Gastrocnemius medialis (tissue), 4 donors: ENCODE data around the gene LRSAM1. TPM values are rescaled to one million over a fixed set of nuclear protein-coding genes. Genes with fewer than 3 reads are reported as not detected.
A peak's percentile ranks its signal among the peaks of the same experiment; 100 is the strongest.

Experiments
- ATAC-seq, 2 donors: fragments of 150-250 bp; one replicate each; pipeline ENCODE4 v1.9.1; 2016
- DNase-seq, 2 donors: peaks; one replicate each; pipeline ENCODE4 v3.0.0-alpha.2; 2019
- H3K27ac ChIP-seq, 4 donors: fragments of 200-600 bp; sonication (generic); 1 replicate in 1 of 4; 2 replicates in 3 of 4; pipeline ENCODE4 v1.5.1; 2016 to 2018; ENCODE audit warnings: mild to moderate bottlenecking in 2 of 4, moderate library complexity in 1 of 4
- H3K27me3 ChIP-seq, 3 donors: fragments of 200-600 bp; sonication (generic) in 2 of 3; 1 replicate in 1 of 3; 2 replicates in 2 of 3; pipeline versions ENCODE4 v1.5.1 to v1.6.0; 2016 to 2019; ENCODE audit warnings: mild to moderate bottlenecking in 1 of 3, moderate library complexity in 1 of 3
- H3K36me3 ChIP-seq, 2 donors: fragments of 200-600 bp; sonication (generic) in 1 of 2; one replicate each; pipeline ENCODE4 v1.5.1; 2017 to 2018
- H3K4me1 ChIP-seq, 2 donors: fragments of 200-600 bp; sonication (generic) in 1 of 2; one replicate each; pipeline ENCODE4 v1.5.1; 2016 to 2017; ENCODE audit warnings: mild to moderate bottlenecking in 2 of 2
- H3K4me3 ChIP-seq, 4 donors: fragments of 200-600 bp; sonication (generic) in 3 of 4; 1 replicate in 1 of 4; 2 replicates in 3 of 4; pipeline ENCODE4 v1.5.1; 2016 to 2019; ENCODE audit warnings: mild to moderate bottlenecking in 2 of 4
- H3K9me3 ChIP-seq, 3 donors: fragments of 200-600 bp; sonication (generic) in 2 of 3; 1 replicate in 1 of 3; 2 replicates in 2 of 3; pipeline ENCODE4 v1.5.1; 2016 to 2019
- POLR2A ChIP-seq, 2 donors: fragments of 450-650 bp; IDR thresholded peaks; one replicate each; pipeline ENCODE4 v1.6.1; 2017; ENCODE audit warnings: antibody characterized with exemption in 2 of 2, mild to moderate bottlenecking in 2 of 2, moderate library complexity in 2 of 2
- in situ Hi-C, 4 donors: fragments of 200-750 bp; cut with MboI; loops; one replicate each; pipeline versions ENCODE4 v1.15.0 to v1.8.0; 2017; ENCODE audit warnings: low sequenced_read_pairs in 4 of 4
- intact Hi-C: fragments of 100-400 bp; cut with DNase I; formaldehyde crosslinking; loops from one replicate; pipeline ENCODE4 v1.15.1; 2023; ENCODE audit warnings: low total_unique reads
- total RNA-seq, 4 donors: library from RNA; depleted of rRNA; stranded (reverse); fragments of >200 nt; gene quantifications; one replicate each; pipeline versions ENCODE4 v1.1.0 to v1.2.3, GENCODE V29; 2016
- TF ChIP-seq, protein P1 (sequence below), 5 experiments: fragments of 450-650 bp in 3 of 5; fragments of 200-600 bp in 2 of 5; sonication (generic) in 2 of 5; IDR thresholded peaks in 4 of 5; conservative IDR thresholded peaks in 1 of 5; 1 replicate in 4 of 5; 2 replicates in 1 of 5; pipeline ENCODE4 v1.5.1; 2016 to 2019; ENCODE audit warnings: antibody characterized with exemption in 5 of 5, mild to moderate bottlenecking in 3 of 5, moderate library complexity in 3 of 5

The LRSAM1 gene
- total RNA-seq, 4 donors from 2014 or later: 10.2 to 17.3 (median 16.1) TPM

DNA sequence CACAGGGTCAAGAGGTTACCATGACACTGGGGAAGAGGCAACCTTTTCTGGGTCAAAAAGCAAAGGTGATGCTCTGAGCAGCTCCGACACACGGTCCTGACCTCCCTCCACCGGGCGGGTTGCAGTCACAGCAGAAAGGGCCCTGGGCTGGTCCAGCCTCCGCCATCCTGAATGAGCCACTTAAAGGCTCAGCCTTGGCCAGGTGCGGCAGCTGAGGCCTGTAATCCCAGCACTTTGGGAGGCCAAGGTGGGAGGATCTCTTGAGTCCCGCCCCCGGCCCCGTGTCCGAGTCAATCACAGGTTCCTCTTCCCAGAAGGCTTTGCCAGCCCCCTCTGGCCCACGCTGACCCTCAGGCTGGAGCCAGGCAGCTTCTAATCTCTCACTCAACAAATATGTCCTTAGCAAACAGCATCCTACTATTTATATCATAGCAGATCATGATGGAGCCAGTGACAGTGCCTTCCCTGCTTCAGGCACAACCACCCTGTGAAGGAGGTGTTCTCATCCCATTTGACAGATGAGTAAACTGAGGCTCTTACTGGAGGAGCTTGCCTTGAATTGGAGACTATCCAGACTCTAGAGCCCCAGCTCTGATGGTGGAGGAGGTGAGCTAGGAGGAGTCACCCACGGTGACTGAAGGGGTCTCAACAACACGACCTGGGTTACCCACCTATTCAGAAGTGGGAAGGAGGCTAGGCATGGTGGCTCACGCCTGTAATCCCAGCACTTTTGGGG is 79.1 kb downstream of the LRSAM1 start:
- H3K9me3 ChIP-seq: no peaks in the 10 kb centered on the region
- no peak for DNase-seq
- H3K36me3 ChIP-seq: peaks cover 0 to 3% of the 10 kb centered on the region in 2 donors
- peaks cover 7 to 11% of the 10 kb centered on the region in 2 donors for H3K4me1 ChIP-seq
- no peak overlapping the region for H3K4me3 ChIP-seq
- ATAC-seq: no peak
- in situ Hi-C loops: no loop called here
- TF ChIP-seq, protein P1, sequence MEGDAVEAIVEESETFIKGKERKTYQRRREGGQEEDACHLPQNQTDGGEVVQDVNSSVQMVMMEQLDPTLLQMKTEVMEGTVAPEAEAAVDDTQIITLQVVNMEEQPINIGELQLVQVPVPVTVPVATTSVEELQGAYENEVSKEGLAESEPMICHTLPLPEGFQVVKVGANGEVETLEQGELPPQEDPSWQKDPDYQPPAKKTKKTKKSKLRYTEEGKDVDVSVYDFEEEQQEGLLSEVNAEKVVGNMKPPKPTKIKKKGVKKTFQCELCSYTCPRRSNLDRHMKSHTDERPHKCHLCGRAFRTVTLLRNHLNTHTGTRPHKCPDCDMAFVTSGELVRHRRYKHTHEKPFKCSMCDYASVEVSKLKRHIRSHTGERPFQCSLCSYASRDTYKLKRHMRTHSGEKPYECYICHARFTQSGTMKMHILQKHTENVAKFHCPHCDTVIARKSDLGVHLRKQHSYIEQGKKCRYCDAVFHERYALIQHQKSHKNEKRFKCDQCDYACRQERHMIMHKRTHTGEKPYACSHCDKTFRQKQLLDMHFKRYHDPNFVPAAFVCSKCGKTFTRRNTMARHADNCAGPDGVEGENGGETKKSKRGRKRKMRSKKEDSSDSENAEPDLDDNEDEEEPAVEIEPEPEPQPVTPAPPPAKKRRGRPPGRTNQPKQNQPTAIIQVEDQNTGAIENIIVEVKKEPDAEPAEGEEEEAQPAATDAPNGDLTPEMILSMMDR (IDR thresholded peaks at IDR 0.05 in 4 of 5, conservative IDR thresholded peaks at IDR 0.05 in 1 of 5): no peak
- TF ChIP-seq POLR2A (IDR thresholded peaks at IDR 0.05): no peak
- intact Hi-C loops: no loop called here
- peak overlapping the region in 3 of 4 donors; percentile 21 to 73 (median 47) for H3K27ac ChIP-seq
- H3K27me3 ChIP-seq: no peaks in the 10 kb centered on the region

DNA sequence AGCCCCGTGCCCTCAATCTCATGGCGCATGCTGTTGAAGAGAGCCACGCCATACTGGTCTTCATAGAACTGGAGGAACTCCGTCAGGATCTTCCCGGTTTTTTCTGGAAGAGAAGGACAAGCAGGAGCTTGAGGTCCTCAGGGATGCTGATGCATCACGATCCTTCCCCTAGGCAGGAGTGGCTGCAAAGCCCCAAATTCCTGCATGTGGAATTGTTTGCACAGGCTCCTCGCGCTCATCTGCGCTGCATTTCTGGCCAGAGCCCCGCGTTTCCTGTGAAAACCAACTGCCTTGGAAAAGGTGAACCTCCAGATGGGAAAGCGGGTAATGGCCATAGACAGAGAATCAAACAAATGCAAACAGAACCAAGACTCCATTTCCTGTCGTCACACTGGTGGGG is 80.4 kb downstream of the LRSAM1 start:
- peaks cover 7 to 13% of the 10 kb centered on the region in 2 donors for H3K4me1 ChIP-seq
- no peak for ATAC-seq
- in situ Hi-C loops: no loop called here

DNA sequence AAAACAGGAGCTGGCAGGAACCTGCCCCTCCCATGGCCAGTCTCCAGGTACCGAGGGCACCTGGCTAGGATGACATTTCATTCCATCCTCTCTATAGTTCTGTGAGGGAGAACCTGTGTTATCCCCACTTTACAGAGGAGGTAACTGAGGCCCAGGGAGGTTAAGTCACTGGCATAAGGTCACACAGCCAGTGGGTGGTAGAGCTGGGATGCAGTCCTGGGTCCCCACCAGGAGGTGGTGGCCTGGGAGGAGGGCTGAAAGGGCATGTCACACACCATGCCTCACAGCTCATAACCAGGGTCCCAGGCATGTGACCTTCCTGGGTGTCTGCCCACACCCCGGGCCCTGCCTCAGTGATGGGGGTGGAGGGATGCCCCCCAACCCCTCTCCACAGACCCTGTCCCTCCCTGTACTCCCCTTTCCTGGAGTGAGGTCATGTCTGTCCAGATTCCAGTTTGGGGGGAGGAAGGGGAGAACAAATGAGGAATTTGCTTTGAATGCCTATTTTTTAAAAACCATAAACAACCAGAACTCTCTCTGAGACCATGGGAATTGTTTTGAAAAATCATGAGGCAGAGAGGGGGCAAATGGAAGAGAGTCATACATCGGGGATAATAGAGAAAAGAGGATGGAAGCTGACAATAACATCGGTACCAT is 83.1 kb downstream of the LRSAM1 start:
- Histone ChIP-seq H3K9me3 (no peaks in the 10 kb centered on the region), H3K27ac (peak overlapping the region in 1 of 4 donors; percentile 54), H3K4me3 (no peak overlapping the region), H3K27me3 (no peaks in the 10 kb centered on the region), H3K4me1 (peaks cover 0 to 6% of the 10 kb centered on the region in 2 donors), H3K36me3 (no peaks in the 10 kb centered on the region)
- in situ Hi-C loops (no loop called here), intact Hi-C loops (no loop called here)
- TF ChIP-seq POLR2A (IDR thresholded peaks at IDR 0.05): no peak
- TF ChIP-seq, protein P1 (IDR thresholded peaks at IDR 0.05 in 4 of 5, conservative IDR thresholded peaks at IDR 0.05 in 1 of 5): no peak
- DNase-seq (no peak), ATAC-seq (no peak)

More for the DNA sequence above, 80.4 kb downstream of the LRSAM1 start:
- Histone ChIP-seq H3K36me3 (no peaks in the 10 kb centered on the region), H3K27me3 (no peaks in the 10 kb centered on the region), H3K9me3 (no peaks in the 10 kb centered on the region), H3K4me3 (no peak overlapping the region), H3K27ac (no peak overlapping the region)
- intact Hi-C loops: no loop called here
- DNase-seq: no peak
- TF ChIP-seq POLR2A (IDR thresholded peaks at IDR 0.05): no peak
- TF ChIP-seq, protein P1 (IDR thresholded peaks at IDR 0.05 in 4 of 5, conservative IDR thresholded peaks at IDR 0.05 in 1 of 5): no peak

DNA sequence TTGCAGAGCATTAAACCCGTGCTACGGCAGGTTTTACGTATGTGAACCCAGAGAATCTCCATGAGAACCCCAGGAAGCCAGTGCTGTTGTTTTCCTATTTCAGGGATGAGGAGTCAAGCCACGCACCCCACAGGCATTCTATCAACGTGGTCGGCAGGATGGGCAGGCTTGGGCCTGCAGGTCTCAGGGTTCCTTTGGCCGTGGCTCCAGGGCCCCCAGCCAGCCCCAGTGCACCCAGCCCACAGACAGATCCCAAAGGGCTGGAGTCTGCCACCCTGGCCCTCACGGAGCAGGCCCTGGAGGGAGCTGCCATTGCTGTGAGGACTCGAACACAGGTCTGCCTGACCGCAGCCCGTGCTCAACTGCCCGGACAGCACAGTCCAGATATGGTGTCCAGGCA is 83.6 kb downstream of the LRSAM1 start:
- no peaks in the 10 kb centered on the region for H3K9me3 ChIP-seq
- H3K4me3 ChIP-seq: no peak overlapping the region
- in situ Hi-C loops: no loop called here
- H3K27me3 ChIP-seq: no peaks in the 10 kb centered on the region
- ATAC-seq (no peak), DNase-seq (no peak)
- intact Hi-C loops: no loop called here
- H3K27ac ChIP-seq: peak overlapping the region; percentile 1 to 54 (median 25)
- H3K36me3 ChIP-seq: no peaks in the 10 kb centered on the region
- TF ChIP-seq POLR2A (IDR thresholded peaks at IDR 0.05): no peak
- TF ChIP-seq, protein P1 (IDR thresholded peaks at IDR 0.05 in 4 of 5, conservative IDR thresholded peaks at IDR 0.05 in 1 of 5): no peak
- peaks cover 1 to 6% of the 10 kb centered on the region in 2 donors for H3K4me1 ChIP-seq
